Activated T-helper 17 cell treated with anti-CD3 and anti-CD28 coated beads, Interleukin-2, amount 50 U/mL, for 72 hours (primary cell): ENCODE measurements around the gene TMEM220. TPM values are rescaled to one million over a fixed set of nuclear protein-coding genes. Genes with fewer than 3 reads are reported as not detected.

Experiments used
- ATAC-seq: fragments of 150-1000 bp; cut with Tn5 transposase; replicated peaks from 2 replicates; pipeline ENCODE4 v1.10.0; 2021; ENCODE audit warnings: mild to moderate bottlenecking, moderate library complexity
- H3K27ac Mint-ChIP-seq: one replicate; pipeline ENCODE4 v1.8.0; 2022; ENCODE audit warnings: mixed read lengths
- H3K27me3 Mint-ChIP-seq: one replicate; pipeline ENCODE4 v1.8.0; 2022; ENCODE audit warnings: mixed read lengths
- H3K36me3 Mint-ChIP-seq: one replicate; pipeline ENCODE4 v1.8.0; 2022; ENCODE audit warnings: low read depth, mild to moderate bottlenecking, mixed read lengths
- H3K4me1 Mint-ChIP-seq: one replicate; pipeline ENCODE4 v1.8.0; 2022; ENCODE audit warnings: mixed read lengths
- H3K4me3 Mint-ChIP-seq: one replicate; pipeline ENCODE4 v1.8.0; 2022; ENCODE audit warnings: mild to moderate bottlenecking, mixed read lengths
- H3K9me3 Mint-ChIP-seq: one replicate; pipeline ENCODE4 v1.8.0; 2022; ENCODE audit warnings: mixed read lengths
- total RNA-seq, 2 donors: library from RNA; stranded (reverse); gene quantifications; one replicate each; pipeline ENCODE4 v1.2.3, GENCODE V29; 2022

TMEM220 gene
- total RNA-seq: under 1 TPM; 0.40 to 0.41 TPM

- Mint-ChIP-seq H3K9me3 (no peaks in the 10 kb centered on the region), H3K4me1 (peaks cover 4% of the 10 kb centered on the region), H3K27me3 (peaks cover 10% of the 10 kb centered on the region), H3K36me3 (no peaks in the 10 kb centered on the region), H3K27ac (peak within 1 kb of the TSS; percentile 86), H3K4me3 (peak within 1 kb of the TSS; percentile 82)
- ATAC-seq: peak; percentile 69
Observed at GRCh38 chr17:10729334-10730193, at the start of gene TMEM220. TSS of gene TMEM220 (minus strand) at chr17:10730023. CDS start at chr17:10729851, 172 bp downstream.

- H3K4me3 Mint-ChIP-seq: no peak overlapping the region
- H3K27ac Mint-ChIP-seq: no peak overlapping the region
- no peak for ATAC-seq
- H3K27me3 Mint-ChIP-seq: peaks cover 10% of the 10 kb centered on the region
- H3K9me3 Mint-ChIP-seq: peaks cover 11% of the 10 kb centered on the region
- H3K4me1 Mint-ChIP-seq: no peaks in the 10 kb centered on the region
- H3K36me3 Mint-ChIP-seq: no peaks in the 10 kb centered on the region
Observed at GRCh38 chr17:10779609-10780008, 49.8 kb upstream of the TMEM220 start.

GRCh38 chr17:10777890-10778289 lies 48.1 kb upstream of the TMEM220 start:
- Mint-ChIP-seq H3K9me3 (peaks cover 6% of the 10 kb centered on the region), H3K4me3 (no peak overlapping the region), H3K36me3 (no peaks in the 10 kb centered on the region), H3K27ac (no peak overlapping the region), H3K4me1 (no peaks in the 10 kb centered on the region), H3K27me3 (peaks cover 6% of the 10 kb centered on the region)
- ATAC-seq: no peak

GRCh38 chr17:10777131-10777807 lies 47.4 kb upstream of the TMEM220 start:
- no peaks in the 10 kb centered on the region for H3K4me1 Mint-ChIP-seq
- no peak overlapping the region for H3K27ac Mint-ChIP-seq
- H3K27me3 Mint-ChIP-seq: peaks cover 6% of the 10 kb centered on the region
- no peak for ATAC-seq
- H3K9me3 Mint-ChIP-seq: peaks cover 8% of the 10 kb centered on the region
- no peak overlapping the region for H3K4me3 Mint-ChIP-seq
- H3K36me3 Mint-ChIP-seq: no peaks in the 10 kb centered on the region

- ATAC-seq: no peak
- Mint-ChIP-seq H3K4me1 (no peaks in the 10 kb centered on the region), H3K4me3 (no peak overlapping the region), H3K36me3 (no peaks in the 10 kb centered on the region), H3K9me3 (peaks cover 14% of the 10 kb centered on the region), H3K27ac (no peak overlapping the region), H3K27me3 (peaks cover 6% of the 10 kb centered on the region)
Observed at GRCh38 chr17:10776381-10776780, 46.6 kb upstream of the TMEM220 start.

- H3K9me3 Mint-ChIP-seq: peaks cover 15% of the 10 kb centered on the region
- no peak for ATAC-seq
- no peak overlapping the region for H3K27ac Mint-ChIP-seq
- peaks cover 6% of the 10 kb centered on the region for H3K27me3 Mint-ChIP-seq
- no peak overlapping the region for H3K4me3 Mint-ChIP-seq
- no peaks in the 10 kb centered on the region for H3K4me1 Mint-ChIP-seq
- no peaks in the 10 kb centered on the region for H3K36me3 Mint-ChIP-seq
Observed at GRCh38 chr17:10775740-10776356, 46.0 kb upstream of the TMEM220 start.

DNA sequence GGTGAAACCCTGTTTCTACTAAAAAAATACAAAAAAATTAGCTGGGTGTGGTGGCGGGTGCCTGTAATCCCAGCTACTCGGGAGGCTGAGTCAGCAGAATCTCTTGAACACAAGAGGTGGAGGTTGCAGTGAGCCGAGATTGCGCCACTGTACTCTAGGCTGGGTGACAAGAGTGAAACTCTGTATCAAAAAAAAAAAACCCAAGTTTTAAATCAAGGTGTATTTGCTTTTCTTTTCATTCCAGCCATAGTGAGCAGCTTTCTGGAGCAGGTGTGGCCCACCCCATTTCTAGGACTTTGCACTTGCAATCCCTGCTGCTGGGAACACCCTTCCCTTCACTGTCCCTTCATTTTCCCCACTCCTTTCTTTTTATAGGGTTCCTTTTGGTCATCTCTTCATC lies 45.2 kb upstream of the TMEM220 start:
- H3K9me3 Mint-ChIP-seq: peaks cover 15% of the 10 kb centered on the region
- H3K27ac Mint-ChIP-seq: no peak overlapping the region
- H3K27me3 Mint-ChIP-seq: peaks cover 6% of the 10 kb centered on the region
- ATAC-seq: no peak
- H3K4me1 Mint-ChIP-seq: no peaks in the 10 kb centered on the region
- H3K4me3 Mint-ChIP-seq: no peak overlapping the region
- no peaks in the 10 kb centered on the region for H3K36me3 Mint-ChIP-seq

DNA sequence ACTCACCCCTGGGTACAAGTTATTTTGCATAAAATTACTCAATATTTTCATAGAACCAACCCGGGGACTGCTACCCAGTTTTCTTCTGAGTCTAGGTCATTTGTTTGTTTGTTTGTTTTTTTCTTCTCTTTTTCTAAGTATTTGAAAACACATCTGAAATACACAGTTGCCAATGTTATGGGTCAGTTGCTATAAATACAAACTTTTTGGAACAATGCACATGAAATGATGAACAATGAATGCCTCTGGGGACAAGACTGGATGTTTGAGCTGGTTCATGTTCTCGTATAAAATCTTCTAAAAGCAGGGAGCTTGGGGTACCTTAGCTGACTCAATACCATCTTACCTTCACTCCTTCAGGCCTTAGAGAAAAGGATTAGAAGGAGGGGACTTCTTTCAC lies 43.6 kb upstream of the TMEM220 start:
- H3K36me3 Mint-ChIP-seq: no peaks in the 10 kb centered on the region
- H3K27me3 Mint-ChIP-seq: peaks cover 6% of the 10 kb centered on the region
- no peak overlapping the region for H3K4me3 Mint-ChIP-seq
- ATAC-seq: no peak
- H3K4me1 Mint-ChIP-seq: no peaks in the 10 kb centered on the region
- H3K9me3 Mint-ChIP-seq: peaks cover 15% of the 10 kb centered on the region
- H3K27ac Mint-ChIP-seq: no peak overlapping the region

DNA sequence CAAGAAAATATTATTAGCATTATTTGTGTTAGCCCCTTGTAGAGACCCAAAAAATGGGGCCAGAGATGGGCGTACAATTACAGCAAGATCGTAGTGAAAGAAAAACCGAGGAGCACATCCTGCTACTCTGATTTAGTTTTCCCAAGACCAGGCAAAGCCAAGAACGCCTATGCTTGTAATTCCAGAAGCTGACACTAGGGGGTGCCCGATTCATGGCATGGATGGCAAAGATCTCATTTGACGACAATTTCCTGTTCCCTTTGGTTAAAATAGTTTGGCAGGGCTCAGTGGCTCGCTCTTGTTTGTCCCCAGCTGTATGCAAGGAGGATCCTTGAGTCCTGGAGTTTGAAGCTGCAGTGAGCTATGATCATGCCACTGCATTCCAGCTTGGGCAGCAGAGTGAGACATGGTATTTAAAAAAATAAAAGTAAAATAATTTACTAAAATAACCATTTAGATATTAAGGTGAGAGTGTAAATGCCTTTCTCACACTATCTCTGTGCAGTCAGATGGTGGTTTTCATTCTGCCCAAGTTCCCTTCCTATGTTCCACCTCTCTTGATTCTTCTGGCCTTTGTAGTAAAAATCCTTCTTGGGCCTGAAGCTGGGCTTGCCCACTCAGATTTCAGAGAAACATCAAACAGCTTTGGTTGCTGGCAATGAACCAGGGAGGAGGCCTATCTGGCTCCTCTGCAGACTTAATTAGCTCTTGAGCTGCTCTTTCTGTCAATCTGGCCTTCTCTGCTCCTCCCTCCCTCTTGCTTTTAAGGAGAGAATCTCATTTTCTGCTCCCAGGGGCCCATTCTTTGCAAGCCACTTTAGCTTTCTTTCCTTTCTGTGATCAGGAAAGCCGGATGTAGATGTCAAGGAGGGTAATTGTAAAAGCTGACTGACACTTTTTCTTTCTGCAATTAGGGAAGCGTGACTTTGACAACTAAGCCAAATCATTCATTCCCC lies 42.9 kb upstream of the TMEM220 start:
- no peak for ATAC-seq
- H3K4me1 Mint-ChIP-seq: no peaks in the 10 kb centered on the region
- H3K36me3 Mint-ChIP-seq: no peaks in the 10 kb centered on the region
- H3K27me3 Mint-ChIP-seq: peaks cover 6% of the 10 kb centered on the region
- H3K4me3 Mint-ChIP-seq: no peak overlapping the region
- no peak overlapping the region for H3K27ac Mint-ChIP-seq
- peaks cover 15% of the 10 kb centered on the region for H3K9me3 Mint-ChIP-seq

- Mint-ChIP-seq H3K36me3 (no peaks in the 10 kb centered on the region), H3K4me1 (no peaks in the 10 kb centered on the region), H3K4me3 (no peak overlapping the region), H3K27ac (no peak overlapping the region), H3K27me3 (peaks cover 6% of the 10 kb centered on the region), H3K9me3 (peaks cover 15% of the 10 kb centered on the region)
- ATAC-seq: no peak
Observed at GRCh38 chr17:10771148-10771547, 41.3 kb upstream of the TMEM220 start.

GRCh38 chr17:10769840-10770239 lies 40.0 kb upstream of the TMEM220 start:
- no peak overlapping the region for H3K4me3 Mint-ChIP-seq
- peaks cover 9% of the 10 kb centered on the region for H3K9me3 Mint-ChIP-seq
- H3K4me1 Mint-ChIP-seq: no peaks in the 10 kb centered on the region
- H3K27me3 Mint-ChIP-seq: no peaks in the 10 kb centered on the region
- no peak overlapping the region for H3K27ac Mint-ChIP-seq
- ATAC-seq: no peak
- H3K36me3 Mint-ChIP-seq: no peaks in the 10 kb centered on the region

GRCh38 chr17:10768750-10769251 lies 39.0 kb upstream of the TMEM220 start:
- H3K27me3 Mint-ChIP-seq: no peaks in the 10 kb centered on the region
- H3K9me3 Mint-ChIP-seq: peaks cover 9% of the 10 kb centered on the region
- ATAC-seq: no peak
- no peaks in the 10 kb centered on the region for H3K4me1 Mint-ChIP-seq
- no peak overlapping the region for H3K4me3 Mint-ChIP-seq
- no peaks in the 10 kb centered on the region for H3K36me3 Mint-ChIP-seq
- no peak overlapping the region for H3K27ac Mint-ChIP-seq

- Mint-ChIP-seq H3K27ac (no peak overlapping the region), H3K9me3 (peaks cover 7% of the 10 kb centered on the region), H3K4me3 (no peak overlapping the region), H3K36me3 (no peaks in the 10 kb centered on the region), H3K4me1 (no peaks in the 10 kb centered on the region), H3K27me3 (no peaks in the 10 kb centered on the region)
- ATAC-seq: no peak
Observed at GRCh38 chr17:10767232-10767631, 37.4 kb upstream of the TMEM220 start.

DNA sequence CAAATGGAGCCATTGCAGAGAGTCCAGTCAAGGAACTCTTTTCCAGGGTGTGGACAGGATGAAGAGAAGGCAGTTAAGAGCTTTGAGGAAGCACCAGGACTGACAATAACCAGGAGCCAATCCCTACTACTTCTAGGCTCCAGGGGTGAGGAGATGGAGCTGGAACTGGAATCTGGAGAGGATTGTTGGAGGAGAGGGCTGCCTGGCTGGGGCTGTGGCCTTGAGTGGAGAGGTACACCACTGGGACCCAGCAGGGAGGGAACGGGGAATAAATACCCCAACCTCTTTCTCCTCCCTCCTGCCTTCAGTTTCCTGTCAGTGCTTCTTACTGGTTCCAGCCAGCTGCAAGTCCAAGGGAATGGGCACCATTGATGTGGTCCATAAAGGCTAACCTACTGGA lies 32.2 kb upstream of the TMEM220 start:
- H3K36me3 Mint-ChIP-seq: no peaks in the 10 kb centered on the region
- no peaks in the 10 kb centered on the region for H3K4me1 Mint-ChIP-seq
- no peaks in the 10 kb centered on the region for H3K27me3 Mint-ChIP-seq
- no peak for ATAC-seq
- H3K27ac Mint-ChIP-seq: no peak overlapping the region
- no peaks in the 10 kb centered on the region for H3K9me3 Mint-ChIP-seq
- H3K4me3 Mint-ChIP-seq: no peak overlapping the region
